Rectal smooth muscle tissue (tissue), 1 donor: ENCODE measurements around the gene CCSER1.
A peak's percentile ranks its signal among the peaks of the same experiment; 100 is the strongest.

Source experiments
- H3K27ac ChIP-seq: one replicate; pipeline ENCODE4 v1.7.0; 2013; ENCODE audit warnings: low read depth, low read length, inconsistent platforms
- H3K27me3 ChIP-seq: one replicate; pipeline ENCODE4 v1.7.0; 2013; ENCODE audit warnings: low read length; ENCODE audit not compliant: control insufficient read depth, insufficient read depth
- H3K36me3 ChIP-seq: one replicate; pipeline ENCODE4 v1.7.0; 2013; ENCODE audit warnings: low read length; ENCODE audit not compliant: control insufficient read depth, insufficient read depth
- H3K4me1 ChIP-seq: one replicate; pipeline ENCODE4 v1.7.0; 2013; ENCODE audit warnings: low read length; ENCODE audit not compliant: control insufficient read depth, insufficient read depth
- H3K4me3 ChIP-seq: one replicate; pipeline ENCODE4 v1.7.0; 2013; ENCODE audit warnings: low read length
- H3K9ac ChIP-seq: one replicate; pipeline ENCODE4 v1.7.0; 2013; ENCODE audit warnings: low read length

Gene CCSER1

GRCh38 chr4:90113881-90114457 lies 13.2 kb upstream of the CCSER1 start:
- Histone ChIP-seq H3K27me3 (no peaks in the 10 kb centered on the region), H3K4me1 (no peaks in the 10 kb centered on the region), H3K27ac (no peak overlapping the region), H3K4me3 (no peak overlapping the region), H3K9ac (no peak overlapping the region), H3K36me3 (no peaks in the 10 kb centered on the region)

DNA sequence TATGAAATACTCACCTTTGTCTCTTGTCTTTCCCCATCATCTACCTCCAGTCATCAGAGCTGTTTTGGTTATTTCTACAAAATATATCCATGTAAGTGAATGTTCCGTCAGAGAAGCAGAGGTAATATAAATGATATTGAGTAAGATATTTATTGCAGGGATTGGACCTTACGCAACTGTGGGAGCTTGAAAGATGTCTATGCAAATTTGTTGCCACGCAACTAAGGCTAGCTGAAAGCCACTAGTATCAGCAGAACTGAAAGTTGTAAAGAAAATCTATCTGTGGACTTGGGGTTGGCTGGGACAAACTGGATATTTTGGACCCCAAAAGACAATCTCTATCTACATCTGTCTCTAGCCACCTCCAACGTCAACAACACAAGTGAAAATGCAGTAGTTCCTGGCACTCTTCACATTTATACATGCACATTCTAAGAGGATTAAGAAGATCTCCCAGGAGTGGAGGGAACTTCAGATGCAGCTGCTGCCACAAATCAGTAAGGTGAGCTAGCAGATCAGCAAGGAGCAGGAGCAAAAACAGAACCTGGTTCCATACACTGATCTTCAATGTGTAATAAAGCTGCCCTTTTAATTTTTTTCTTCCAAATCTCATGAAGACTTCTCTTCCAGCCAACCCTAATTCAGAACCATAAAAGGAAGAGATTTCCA lies 8.5 kb upstream of the CCSER1 start:
- H3K4me3 ChIP-seq, result no peak overlapping the region
- no peaks in the 10 kb centered on the region for H3K27me3 ChIP-seq
- no peaks in the 10 kb centered on the region for H3K4me1 ChIP-seq
- no peak overlapping the region for H3K9ac ChIP-seq
- H3K36me3 ChIP-seq, result no peaks in the 10 kb centered on the region
- no peak overlapping the region for H3K27ac ChIP-seq

DNA sequence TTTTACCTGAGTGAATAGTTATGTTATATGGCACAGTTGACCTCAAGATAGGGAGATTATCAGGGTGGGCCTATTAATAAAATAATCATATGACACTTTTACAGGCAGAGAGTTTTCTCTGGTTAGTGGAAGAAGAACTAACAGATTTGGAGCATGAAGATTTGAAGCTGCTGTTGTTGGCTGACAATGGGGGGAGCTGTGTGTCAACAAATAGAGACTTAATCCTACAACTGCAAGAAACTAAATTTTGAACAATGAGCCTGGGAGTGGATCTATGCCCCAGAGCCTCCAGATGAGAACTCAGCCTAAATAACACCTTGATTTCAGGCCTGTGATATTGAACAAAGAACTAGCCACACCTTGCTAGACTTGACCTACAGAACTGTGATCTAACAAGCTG lies 7.2 kb upstream of the CCSER1 start:
- no peaks in the 10 kb centered on the region for H3K27me3 ChIP-seq

GRCh38 chr4:90120815-90121214 lies 6.4 kb upstream of the CCSER1 start:
- Histone ChIP-seq H3K4me1 (no peaks in the 10 kb centered on the region), H3K27me3 (no peaks in the 10 kb centered on the region), H3K4me3 (no peak overlapping the region), H3K36me3 (no peaks in the 10 kb centered on the region), H3K27ac (no peak overlapping the region), H3K9ac (no peak overlapping the region)

More for the DNA sequence above, 7.2 kb upstream of the CCSER1 start:
- no peaks in the 10 kb centered on the region for H3K4me1 ChIP-seq
- no peak overlapping the region for H3K4me3 ChIP-seq
- no peaks in the 10 kb centered on the region for H3K36me3 ChIP-seq
- no peak overlapping the region for H3K27ac ChIP-seq
- H3K9ac ChIP-seq, result no peak overlapping the region

GRCh38 chr4:90121676-90122354 lies 5.4 kb upstream of the CCSER1 start:
- Histone ChIP-seq H3K27ac (no peak overlapping the region), H3K36me3 (no peaks in the 10 kb centered on the region), H3K27me3 (no peaks in the 10 kb centered on the region), H3K9ac (no peak overlapping the region), H3K4me3 (no peak overlapping the region), H3K4me1 (no peaks in the 10 kb centered on the region)

GRCh38 chr4:90122355-90122748 lies 4.8 kb upstream of the CCSER1 start:
- no peak overlapping the region for H3K4me3 ChIP-seq

GRCh38 chr4:90124276-90124675 lies 2.9 kb upstream of the CCSER1 start:
- H3K27me3 ChIP-seq, result no peaks in the 10 kb centered on the region
- H3K27ac ChIP-seq, result no peak overlapping the region
- no peaks in the 10 kb centered on the region for H3K4me1 ChIP-seq
- H3K4me3 ChIP-seq, result no peak overlapping the region
- H3K9ac ChIP-seq, result no peak overlapping the region
- no peaks in the 10 kb centered on the region for H3K36me3 ChIP-seq

More at GRCh38 chr4:90122355-90122748, 4.8 kb upstream of the CCSER1 start:
- Histone ChIP-seq H3K9ac (no peak overlapping the region), H3K27ac (no peak overlapping the region), H3K36me3 (no peaks in the 10 kb centered on the region), H3K4me1 (no peaks in the 10 kb centered on the region), H3K27me3 (no peaks in the 10 kb centered on the region)

DNA sequence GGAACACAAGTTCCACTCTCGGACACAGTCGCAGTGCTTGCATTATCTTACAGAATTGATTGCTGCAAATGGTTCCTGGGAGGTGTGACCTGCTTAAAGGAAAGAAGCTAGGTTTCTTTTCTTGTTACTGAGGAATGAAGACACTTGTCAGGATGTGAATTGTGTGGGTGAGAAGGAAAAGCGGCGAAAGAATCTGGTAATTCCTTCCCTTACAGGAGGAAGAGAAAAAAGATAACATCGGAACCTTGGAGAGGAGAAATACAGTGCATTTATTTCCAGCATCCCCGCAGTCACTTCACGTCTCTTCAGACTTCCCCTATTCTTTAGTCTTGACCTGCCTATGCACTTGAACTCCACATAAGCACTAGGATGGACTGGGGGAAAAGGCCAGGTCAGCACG lies 389 bp upstream of the CCSER1 start:
- H3K4me3 ChIP-seq, result peak overlapping the region; percentile 76
- H3K9ac ChIP-seq, result no peak overlapping the region
- no peaks in the 10 kb centered on the region for H3K36me3 ChIP-seq
- H3K4me1 ChIP-seq, result no peaks in the 10 kb centered on the region
- no peaks in the 10 kb centered on the region for H3K27me3 ChIP-seq
- H3K27ac ChIP-seq, result no peak overlapping the region

GRCh38 chr4:90127706-90128345 lies 632 bp downstream of the CCSER1 start:
- peak overlapping the region; percentile 49 for H3K27ac ChIP-seq
- H3K36me3 ChIP-seq, result no peaks in the 10 kb centered on the region
- no peaks in the 10 kb centered on the region for H3K27me3 ChIP-seq
- no peaks in the 10 kb centered on the region for H3K4me1 ChIP-seq
- peak overlapping the region; percentile 33 for H3K9ac ChIP-seq
- H3K4me3 ChIP-seq, result peak overlapping the region; percentile 76

GRCh38 chr4:90128961-90129495 lies 1.8 kb downstream of the CCSER1 start:
- no peaks in the 10 kb centered on the region for H3K4me1 ChIP-seq
- H3K36me3 ChIP-seq, result no peaks in the 10 kb centered on the region
- H3K27me3 ChIP-seq, result no peaks in the 10 kb centered on the region
- no peak overlapping the region for H3K27ac ChIP-seq
- no peak overlapping the region for H3K9ac ChIP-seq
- peak overlapping the region; percentile 76 for H3K4me3 ChIP-seq

- Histone ChIP-seq H3K27ac (no peak overlapping the region), H3K4me3 (no peak overlapping the region), H3K27me3 (no peaks in the 10 kb centered on the region), H3K9ac (no peak overlapping the region), H3K4me1 (no peaks in the 10 kb centered on the region), H3K36me3 (no peaks in the 10 kb centered on the region)
Measured at GRCh38 chr4:90130076-90130475, 2.9 kb downstream of the CCSER1 start.

- Histone ChIP-seq H3K27ac (no peak overlapping the region), H3K4me3 (no peak overlapping the region)
Measured at GRCh38 chr4:90137555-90137954, 10.4 kb downstream of the CCSER1 start.

More at GRCh38 chr4:90137555-90137954, 10.4 kb downstream of the CCSER1 start:
- no peaks in the 10 kb centered on the region for H3K4me1 ChIP-seq
- H3K9ac ChIP-seq, result no peak overlapping the region
- no peaks in the 10 kb centered on the region for H3K27me3 ChIP-seq
- no peaks in the 10 kb centered on the region for H3K36me3 ChIP-seq
